Measurements from ENCODE around the gene GPR4. TPM values are rescaled to one million over a fixed set of nuclear protein-coding genes. Genes with fewer than 3 reads are reported as not detected.

Gene GPR4
- total RNA-seq, 1 experiment from 2014 or later: not detected

DNA sequence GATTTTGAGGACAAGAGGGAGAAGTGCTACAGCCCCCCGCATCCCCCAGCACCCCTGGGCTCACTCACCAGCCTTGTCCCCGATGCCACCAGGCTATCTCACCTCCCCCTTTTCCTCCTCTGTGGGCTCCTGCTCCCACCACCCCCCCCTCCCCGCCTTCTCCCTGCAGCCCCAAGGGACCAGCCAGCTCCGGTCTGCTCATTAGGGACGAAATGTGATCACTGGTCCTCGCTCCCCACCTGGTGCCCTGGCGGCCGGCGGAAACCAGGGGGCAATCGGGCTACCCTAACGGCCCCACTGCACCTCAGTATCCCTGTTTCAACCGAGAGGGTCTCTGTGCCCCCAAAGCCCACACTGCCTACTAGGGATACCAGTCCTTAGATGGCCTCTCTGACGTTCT, 2.7 kb downstream of the GPR4 start:
- Histone ChIP-seq H3K27ac (ENCODE audit: low read depth, low read length, poor library complexity, severe bottlenecking) (no peak overlapping the region), H3K36me3 (ENCODE audit: insufficient read depth, low read length, poor library complexity, severe bottlenecking) (no peaks in the 10 kb centered on the region), H3K4me3 (ENCODE audit: low read depth, low read length, poor library complexity, severe bottlenecking) (no peak overlapping the region), H3K4me1 (ENCODE audit: insufficient read depth, low read length, poor library complexity, severe bottlenecking) (peaks cover 8% of the 10 kb centered on the region), H3K9me3 (ENCODE audit: low read depth, low read length, poor library complexity, severe bottlenecking) (no peaks in the 10 kb centered on the region), H3K27me3 (replicated peaks; ENCODE audit: insufficient read depth, low read depth, low read length, poor library complexity) (peaks cover 59% of the 10 kb centered on the region)
- no TSS peak for BruUV-seq (replicated peaks)
- ChIA-PET CTCF (interaction anchor here (0.9 kb wide), 1 partner anchor 43 kb away, joined by 4 read pairs; no protein-coding TSS in a partner anchor), POLR2A (ENCODE audit: low non-redundant PET) (no interaction called here)
- no peak for TF ChIP-seq CTCF (conservative IDR thresholded peaks at IDR 0.05; ENCODE audit: low read depth, low read length)
- no peak for TF ChIP-seq EZH2 (IDR thresholded peaks at IDR 0.05; ENCODE audit: borderline replicate concordance, low read depth, low read length, poor library complexity, severe bottlenecking)
- DNase-seq (ENCODE audit: low spot score): no peak
- intact Hi-C loops (cut with micrococcal nuclease; ENCODE audit: unreplicated experiment): no loop called here

DNA sequence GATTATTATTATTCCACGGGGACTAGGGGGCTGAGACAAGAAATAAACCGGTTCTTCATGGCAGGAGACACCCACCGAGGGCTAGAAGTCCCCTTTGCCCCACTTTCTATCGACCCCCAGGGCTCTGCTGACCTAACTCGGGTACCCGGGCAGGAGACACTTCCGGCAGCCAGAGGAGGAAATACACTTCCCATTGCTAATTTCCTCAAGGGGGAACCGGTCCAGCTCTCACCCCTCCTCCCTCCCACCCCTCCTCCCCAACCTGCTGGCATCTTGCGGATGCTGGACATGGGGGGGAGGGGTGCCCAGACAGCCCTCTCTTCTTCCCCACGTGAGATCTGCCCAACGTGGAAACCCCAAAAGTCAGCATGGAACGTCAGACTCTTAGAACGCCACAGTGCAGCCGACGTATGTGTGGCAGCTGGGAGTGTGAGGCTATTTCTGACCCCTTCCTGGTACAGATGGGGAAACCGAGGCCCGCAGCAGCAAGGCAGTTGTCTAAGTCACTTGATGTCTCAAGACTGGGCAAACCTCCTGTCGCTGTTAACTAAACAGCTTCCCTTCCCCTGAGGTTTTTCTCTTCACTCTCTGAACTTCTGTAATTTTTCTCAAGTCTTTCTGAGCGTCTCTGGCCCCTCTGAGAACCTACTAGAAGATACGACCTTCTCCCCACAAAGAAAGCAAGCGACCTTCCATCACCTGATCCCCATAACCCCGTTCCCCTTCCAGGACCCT, 3.6 kb downstream of the GPR4 start:
- DNase-seq (ENCODE audit: low spot score): no peak
- no peaks in the 10 kb centered on the region for H3K36me3 ChIP-seq (ENCODE audit: insufficient read depth, low read length, poor library complexity, severe bottlenecking)
- H3K27me3 ChIP-seq (replicated peaks; ENCODE audit: insufficient read depth, low read depth, low read length, poor library complexity): peaks cover 59% of the 10 kb centered on the region
- no TSS peak for BruUV-seq (replicated peaks)
- intact Hi-C loops (cut with micrococcal nuclease; ENCODE audit: unreplicated experiment): no loop called here
- peaks cover 8% of the 10 kb centered on the region for H3K4me1 ChIP-seq (ENCODE audit: insufficient read depth, low read length, poor library complexity, severe bottlenecking)
- H3K9me3 ChIP-seq (ENCODE audit: low read depth, low read length, poor library complexity, severe bottlenecking): no peaks in the 10 kb centered on the region
- POLR2A ChIA-PET (ENCODE audit: low non-redundant PET): no interaction called here
- no peak overlapping the region for H3K27ac ChIP-seq (ENCODE audit: low read depth, low read length, poor library complexity, severe bottlenecking)
- CTCF ChIA-PET: interaction anchor here (0.9 to 1.1 kb wide), 2 partner anchors 44 kb away, joined by 4 to 7 read pairs; no protein-coding TSS in a partner anchor
- TF ChIP-seq EZH2 (IDR thresholded peaks at IDR 0.05; ENCODE audit: borderline replicate concordance, low read depth, low read length, poor library complexity, severe bottlenecking): no peak
- no peak for TF ChIP-seq CTCF (conservative IDR thresholded peaks at IDR 0.05; ENCODE audit: low read depth, low read length)
- H3K4me3 ChIP-seq (ENCODE audit: low read depth, low read length, poor library complexity, severe bottlenecking): no peak overlapping the region

GRCh38 chr19:45597425-45598111, 4.4 kb downstream of the GPR4 start:
- H3K4me1 ChIP-seq (ENCODE audit: insufficient read depth, low read length, poor library complexity, severe bottlenecking): peaks cover 8% of the 10 kb centered on the region
- no peaks in the 10 kb centered on the region for H3K9me3 ChIP-seq (ENCODE audit: low read depth, low read length, poor library complexity, severe bottlenecking)
- BruUV-seq (replicated peaks): no TSS peak
- CTCF ChIA-PET: interaction anchor here (1.1 kb wide), 1 partner anchor 44 kb away, joined by 7 read pairs; no protein-coding TSS in a partner anchor
- H3K36me3 ChIP-seq (ENCODE audit: insufficient read depth, low read length, poor library complexity, severe bottlenecking): no peaks in the 10 kb centered on the region
- no peak overlapping the region for H3K4me3 ChIP-seq (ENCODE audit: low read depth, low read length, poor library complexity, severe bottlenecking)
- no peak for DNase-seq (ENCODE audit: low spot score)
- no peak overlapping the region for H3K27ac ChIP-seq (ENCODE audit: low read depth, low read length, poor library complexity, severe bottlenecking)
- intact Hi-C loops (cut with micrococcal nuclease; ENCODE audit: unreplicated experiment): no loop called here
- POLR2A ChIA-PET (ENCODE audit: low non-redundant PET): no interaction called here
- no peak for TF ChIP-seq EZH2 (IDR thresholded peaks at IDR 0.05; ENCODE audit: borderline replicate concordance, low read depth, low read length, poor library complexity, severe bottlenecking)
- no peak for TF ChIP-seq CTCF (conservative IDR thresholded peaks at IDR 0.05; ENCODE audit: low read depth, low read length)
- H3K27me3 ChIP-seq (replicated peaks; ENCODE audit: insufficient read depth, low read depth, low read length, poor library complexity): peaks cover 54% of the 10 kb centered on the region

Measured in A673 (cell line).